ENCODE data around the gene RRAGD.
A peak's percentile ranks its signal among the peaks of the same experiment; 100 is the strongest.
"Not testable (repeated sequence)": the region's sequence is repeated elsewhere in the genome, so short reads cannot be mapped to it uniquely, and the experiment has no call there.

Gene RRAGD

GRCh38 chr6:89411145-89412070 is 665 bp downstream of the RRAGD start:
- DNase-seq (ENCODE audit: low read depth), result no peak

GRCh38 chr6:89410788-89411144 is 1.3 kb downstream of the RRAGD start:
- no peak for DNase-seq (ENCODE audit: low read depth)

DNA sequence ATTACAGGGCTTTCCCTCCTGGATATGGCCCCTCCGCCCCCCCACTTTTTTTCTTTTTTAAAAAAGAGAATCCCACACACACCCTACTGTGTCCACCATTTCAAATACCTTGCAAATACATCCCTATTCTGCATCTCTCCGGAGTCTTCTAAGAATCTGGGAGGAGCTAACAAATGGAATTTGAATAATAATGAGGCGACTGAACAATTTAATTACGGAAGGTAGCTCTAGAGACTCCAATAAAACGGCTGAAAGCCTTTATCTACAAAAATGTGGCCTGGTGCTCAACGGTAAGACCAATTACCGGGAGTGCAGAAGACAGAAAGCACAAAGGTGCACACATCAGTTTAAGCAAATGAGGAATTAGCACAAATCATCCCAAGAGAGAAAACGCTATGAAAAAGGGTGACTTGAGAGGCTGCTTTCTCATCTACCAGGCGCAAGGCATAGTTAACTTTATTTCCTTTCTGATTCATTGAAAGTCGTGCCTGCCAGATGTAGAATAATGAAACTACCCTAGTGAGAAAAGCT is 1.8 kb downstream of the RRAGD start:
- no peak for DNase-seq (ENCODE audit: low read depth)

DNA sequence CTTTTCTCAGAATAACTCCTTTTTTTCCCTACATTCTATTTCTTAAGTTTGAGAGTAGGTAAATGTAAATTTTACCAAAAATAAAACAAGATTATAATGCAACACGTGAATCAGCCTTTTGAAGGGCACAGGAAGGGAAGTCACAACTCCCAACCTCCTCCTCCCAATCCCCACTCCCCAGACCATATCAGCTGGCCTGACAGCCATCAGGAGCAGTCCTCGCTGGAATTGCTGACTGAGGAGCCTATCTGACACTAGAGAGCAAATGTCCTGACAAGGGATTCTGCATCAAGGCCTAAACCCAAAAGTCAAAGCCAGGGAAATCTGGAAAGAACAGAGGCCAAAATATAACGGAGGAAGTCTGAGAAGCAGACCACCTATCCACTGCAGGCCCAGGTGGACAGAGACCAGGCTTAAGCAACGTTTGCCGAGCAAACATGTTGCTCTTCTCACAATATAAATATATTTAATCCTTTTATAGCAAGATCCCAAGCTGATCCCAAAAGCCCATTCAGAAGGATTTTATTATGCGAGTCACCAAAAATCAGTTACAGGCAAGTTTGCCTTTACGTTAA is 2.5 kb downstream of the RRAGD start:
- DNase-seq (ENCODE audit: low read depth), result no peak

- DNase-seq (ENCODE audit: low read depth), result no peak
These were observed 5.9 kb downstream of the RRAGD start for GRCh38 chr6:89406141-89406540.

DNA sequence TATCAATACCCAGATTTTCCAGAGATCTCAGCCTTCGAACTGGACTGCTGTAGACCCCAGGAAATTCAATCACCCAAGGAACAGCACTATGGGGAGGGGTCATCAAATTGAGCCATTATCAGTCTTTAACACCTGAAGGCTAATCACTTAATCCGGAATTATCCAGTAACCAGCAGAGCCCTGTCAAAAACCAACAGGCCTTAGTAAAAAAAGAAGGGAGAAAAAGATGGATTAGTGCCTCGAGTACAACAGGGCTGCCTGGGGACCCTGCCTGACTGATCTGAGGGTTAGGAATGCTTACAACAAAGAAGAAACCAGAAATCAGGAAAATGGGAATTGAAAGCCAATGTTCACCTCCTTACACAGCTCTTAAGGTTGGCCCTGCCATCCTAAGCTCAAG is 7.6 kb downstream of the RRAGD start:
- DNase-seq (ENCODE audit: low read depth), result no peak

DNA sequence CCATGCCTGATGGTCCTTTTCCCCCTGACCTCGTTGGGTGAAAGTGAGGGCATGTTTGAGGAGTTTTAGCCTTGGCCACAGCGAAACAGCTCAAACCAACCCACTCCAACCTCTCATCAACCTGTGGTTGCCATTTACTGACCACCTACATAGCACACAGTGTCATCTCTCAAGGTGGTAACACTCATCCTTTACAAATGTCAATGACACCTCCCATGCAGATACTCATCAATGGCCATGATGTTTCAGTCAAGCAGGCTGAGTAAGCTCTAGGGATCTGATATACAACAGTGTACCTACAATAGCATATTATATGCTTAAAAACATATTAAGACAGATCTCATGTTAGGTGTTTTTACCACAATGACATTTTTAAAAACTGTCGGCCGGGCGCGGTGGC is 9.3 kb downstream of the RRAGD start:
- no peak for DNase-seq (ENCODE audit: low read depth)

DNA sequence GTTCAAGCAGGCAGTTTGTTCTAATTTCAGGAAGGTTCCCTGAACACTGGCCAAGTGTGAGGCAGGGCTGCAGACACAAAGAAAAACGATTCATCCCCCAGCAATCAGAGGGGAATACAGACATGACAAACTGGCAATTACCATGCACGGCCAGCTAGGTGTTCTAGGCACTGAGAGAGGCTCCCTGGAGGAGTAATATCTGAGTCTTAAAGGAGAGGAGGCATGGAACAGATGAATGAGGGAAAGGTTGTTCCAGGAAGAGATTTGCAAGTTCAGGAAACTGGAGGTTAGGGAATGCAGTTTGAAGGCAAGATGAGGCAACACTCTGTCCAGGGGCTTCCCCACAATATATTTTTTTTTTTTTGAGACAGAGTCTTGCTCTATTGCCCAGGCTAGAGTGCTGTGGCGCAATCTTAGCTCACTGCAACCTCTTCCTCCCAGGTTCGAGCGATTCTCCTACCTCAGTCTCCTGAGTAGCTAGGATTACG is 11.1 kb downstream of the RRAGD start:
- DNase-seq (ENCODE audit: low read depth), result no peak

DNA sequence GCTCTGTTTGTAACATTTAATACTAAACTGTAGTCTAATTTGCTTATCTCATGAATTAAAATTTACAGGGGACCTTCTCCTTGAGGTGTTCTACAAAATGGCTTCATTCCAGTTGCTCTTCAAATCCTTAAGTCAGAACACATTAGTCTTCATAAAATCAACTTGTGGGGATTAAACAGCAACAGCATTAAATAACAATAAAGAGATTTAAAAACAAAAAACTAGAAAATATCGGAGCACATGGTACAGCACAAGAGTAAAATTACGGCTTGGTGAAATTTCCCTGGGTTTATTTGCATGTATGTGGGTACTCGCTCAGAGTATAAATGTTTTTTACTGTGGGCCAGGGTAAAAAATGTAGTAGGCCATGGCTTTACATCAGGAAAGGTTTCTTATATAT is 12.0 kb downstream of the RRAGD start:
- no peak for DNase-seq (ENCODE audit: low read depth)

GRCh38 chr6:89398762-89399525 is 13.1 kb downstream of the RRAGD start:
- no peak for DNase-seq (ENCODE audit: low read depth)

- DNase-seq (ENCODE audit: low read depth), result not testable (repeated sequence)
These were observed 14.2 kb downstream of the RRAGD start for GRCh38 chr6:89397884-89398283.

DNA sequence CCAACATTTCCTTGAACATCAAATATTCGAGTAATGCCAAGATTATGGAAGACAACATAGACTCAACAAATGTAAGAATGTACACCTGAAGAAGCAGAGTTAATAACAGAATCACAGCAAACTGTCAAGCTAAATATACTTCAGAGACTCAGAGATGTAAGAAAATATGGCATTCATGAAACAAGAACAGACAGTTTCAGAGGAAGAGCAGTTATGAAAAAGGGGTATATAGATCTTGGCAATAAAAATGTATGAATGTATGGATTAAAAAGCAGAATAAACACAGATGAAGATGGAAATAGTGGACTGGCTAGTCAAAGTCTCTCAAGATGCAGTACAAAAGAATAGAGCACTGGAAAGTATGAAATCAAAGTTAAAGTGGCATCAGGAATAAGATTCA is 18.4 kb downstream of the RRAGD start:
- DNase-seq (ENCODE audit: low read depth), result no peak

DNA sequence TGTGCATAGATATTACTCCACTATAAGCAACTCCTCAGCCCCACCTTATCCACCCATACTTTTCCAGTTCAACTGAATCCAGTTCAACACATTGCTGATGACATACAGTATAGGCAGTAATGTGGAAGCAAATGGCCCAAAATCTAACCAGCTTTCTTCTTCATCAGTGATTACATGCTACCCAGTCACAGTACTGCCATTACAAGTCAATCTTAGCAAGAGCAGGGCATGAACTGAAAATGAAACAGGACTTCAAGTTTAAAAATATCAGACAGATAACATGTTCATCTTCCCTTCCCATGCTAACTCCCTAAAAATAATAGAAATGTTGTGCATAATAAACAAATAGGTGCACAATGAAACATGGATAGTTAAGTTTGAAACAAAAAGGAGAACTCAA is 19.2 kb downstream of the RRAGD start:
- no peak for DNase-seq (ENCODE audit: low read depth)

GRCh38 chr6:89388846-89389245 is 23.2 kb downstream of the RRAGD start:
- DNase-seq (ENCODE audit: low read depth), result no peak

DNA sequence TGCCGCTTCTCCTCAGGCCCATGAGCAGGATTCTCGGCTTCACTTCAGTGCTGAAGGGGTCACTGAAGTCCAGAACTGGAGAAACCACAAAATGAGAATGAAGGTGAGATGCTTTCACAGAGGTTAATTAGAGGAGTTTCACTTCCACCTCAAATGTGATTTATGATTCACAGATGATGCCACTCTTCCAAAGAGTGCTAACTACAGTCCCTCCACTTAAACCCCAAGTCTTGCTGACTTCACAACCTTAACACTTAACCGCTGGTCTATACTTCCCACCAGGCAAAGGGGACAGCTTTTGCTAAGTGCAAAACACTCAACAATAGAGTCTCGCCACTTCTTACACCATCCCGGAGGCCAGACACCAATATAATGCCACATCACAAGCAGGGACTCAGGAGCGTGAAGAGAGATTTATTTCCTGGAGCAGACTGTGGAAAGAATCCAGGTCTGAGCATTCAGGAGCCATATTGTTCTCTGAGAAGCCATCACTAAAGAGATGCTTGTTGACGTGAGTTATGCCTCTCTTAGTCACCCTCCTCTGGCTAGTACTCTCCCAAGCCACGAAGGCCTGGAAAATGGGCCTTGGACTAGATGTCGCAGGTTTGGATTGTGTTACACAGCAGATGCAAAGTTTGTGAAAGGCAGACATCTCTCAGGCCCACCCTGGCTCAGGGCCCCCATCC is 24.4 kb downstream of the RRAGD start:
- DNase-seq (ENCODE audit: low read depth), result no peak

DNA sequence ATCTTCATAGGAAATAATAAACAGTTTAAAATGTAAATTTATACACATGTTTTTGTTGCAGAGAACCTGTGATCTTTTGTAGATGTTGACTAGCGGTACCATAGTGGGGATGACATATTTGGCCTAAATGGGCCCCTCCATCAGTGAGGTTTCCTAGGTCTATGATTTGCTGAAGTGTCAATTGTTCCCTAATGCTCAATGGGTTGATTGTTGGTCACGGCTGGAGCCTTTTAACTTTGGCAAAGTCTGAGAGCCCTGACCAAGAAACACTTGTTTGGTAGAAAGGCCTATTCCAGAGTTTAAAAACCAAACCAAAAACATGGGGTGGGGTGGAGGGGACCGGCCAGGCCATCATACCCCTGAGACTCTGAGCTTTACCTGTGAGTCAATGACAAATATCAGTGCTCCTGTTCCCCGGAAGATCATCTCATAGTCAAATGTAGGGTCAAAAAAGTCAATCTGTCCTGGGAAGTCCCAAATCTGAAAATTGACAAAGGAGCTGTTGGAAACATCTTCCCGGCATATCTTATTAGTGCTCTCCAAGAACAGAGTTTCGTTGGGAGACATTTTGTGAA is 25.1 kb downstream of the RRAGD start:
- DNase-seq (ENCODE audit: low read depth), result no peak

- DNase-seq (ENCODE audit: low read depth), result no peak
These were observed 26.2 kb downstream of the RRAGD start for GRCh38 chr6:89385846-89386245.

DNA sequence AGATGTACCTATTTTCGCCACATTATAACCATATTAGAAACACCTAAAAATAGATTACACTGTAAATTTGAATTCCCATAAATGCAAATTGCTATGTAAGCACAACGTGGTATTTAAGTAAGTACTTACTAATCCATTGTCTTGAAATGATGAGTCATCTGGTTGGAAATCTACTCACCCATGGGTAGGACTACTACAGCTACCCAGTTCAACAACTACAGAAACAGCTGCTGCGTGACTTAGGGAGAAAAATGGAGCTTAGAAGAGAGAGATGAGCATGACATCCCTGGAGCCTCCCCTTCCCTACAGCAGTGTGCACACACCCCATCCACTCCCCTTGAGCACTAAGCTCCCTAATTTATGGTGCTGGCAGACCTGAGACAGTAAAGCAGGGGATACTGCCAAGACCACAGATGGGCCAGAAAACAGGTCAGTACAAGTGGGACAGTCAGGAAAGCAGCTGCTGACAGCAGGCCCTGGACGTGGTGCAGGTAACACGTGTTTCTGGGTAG is 26.9 kb downstream of the RRAGD start:
- DNase-seq (ENCODE audit: low read depth), result peak; percentile 42

GRCh38 chr6:89381031-89381430 is 31.0 kb downstream of the RRAGD start:
- no peak for DNase-seq (ENCODE audit: low read depth)

GRCh38 chr6:89379281-89379680 is 32.8 kb downstream of the RRAGD start:
- no peak for DNase-seq (ENCODE audit: low read depth)

- DNase-seq (ENCODE audit: low read depth), result no peak
These were observed 33.4 kb downstream of the RRAGD start for GRCh38 chr6:89378628-89379027.
